H9 (cell line): ENCODE results near the gene GOLT1A. TPM values are rescaled to one million over a fixed set of nuclear protein-coding genes. Genes with fewer than 3 reads are reported as not detected.
A peak's percentile ranks its signal among the peaks of the same experiment; 100 is the strongest.

Source experiments
- DNase-seq: peaks from one replicate; pipeline ENCODE4 v3.0.0-alpha.2; 2017
- H2AFZ ChIP-seq: one replicate; pipeline ENCODE4 v1.6.1; 2013; ENCODE audit warnings: mild to moderate bottlenecking, low read length, control low read depth, moderate library complexity
- H2AK5ac ChIP-seq: 2 replicates; pipeline ENCODE4 v1.6.1; 2013; ENCODE audit warnings: low read length, control low read depth, mixed read lengths; ENCODE audit not compliant: insufficient read length
- H2BK120ac ChIP-seq: one replicate; pipeline ENCODE4 v1.6.1; 2013; ENCODE audit warnings: low read depth, mild to moderate bottlenecking, low read length, control low read depth, inconsistent platforms; ENCODE audit not compliant: poor library complexity, severe bottlenecking
- H2BK12ac ChIP-seq: 2 replicates; pipeline ENCODE4 v1.6.1; 2013; ENCODE audit warnings: low read length, control low read depth, mixed read lengths, low read depth; ENCODE audit not compliant: insufficient read length
- H2BK15ac ChIP-seq: 2 replicates; pipeline ENCODE4 v1.6.1; 2013; ENCODE audit warnings: low read depth, low read length, control low read depth
- H2BK20ac ChIP-seq: one replicate; pipeline ENCODE4 v1.6.1; 2013; ENCODE audit warnings: low read depth, mild to moderate bottlenecking, low read length, control low read depth, inconsistent platforms; ENCODE audit not compliant: poor library complexity, severe bottlenecking
- H2BK5ac ChIP-seq: 2 replicates; pipeline ENCODE4 v1.6.1; 2013; ENCODE audit warnings: low read length, control low read depth, mixed read lengths; ENCODE audit not compliant: insufficient read length
- H3K14ac ChIP-seq: 2 replicates; pipeline ENCODE4 v1.6.1; 2013; ENCODE audit warnings: low read length, control low read depth; ENCODE audit not compliant: insufficient read depth
- H3K18ac ChIP-seq: 2 replicates; pipeline ENCODE4 v1.6.1; 2013; ENCODE audit warnings: low read depth, mild to moderate bottlenecking, mixed read lengths, low read length, control low read depth; ENCODE audit not compliant: insufficient read length
- H3K23ac ChIP-seq: 2 replicates; pipeline ENCODE4 v1.6.1; 2013; ENCODE audit warnings: low read length, control low read depth, mixed read lengths, low read depth; ENCODE audit not compliant: insufficient read length
- H3K23me2 ChIP-seq: 2 replicates; pipeline ENCODE4 v1.6.1; 2013; ENCODE audit warnings: low read depth, mild to moderate bottlenecking, mixed read lengths, low read length, control low read depth; ENCODE audit not compliant: insufficient read length, poor library complexity, severe bottlenecking
- H3K27ac ChIP-seq: 2 replicates; pipeline ENCODE4 v1.5.1; 2013; ENCODE audit warnings: low read length, control low read depth, mixed read lengths, low read depth; ENCODE audit not compliant: insufficient read length
- H3K27me3 ChIP-seq: 2 replicates; pipeline ENCODE4 v1.6.1; 2013; ENCODE audit warnings: low read length, control low read depth, inconsistent platforms; ENCODE audit not compliant: insufficient read depth
- H3K4ac ChIP-seq: 2 replicates; pipeline ENCODE4 v1.6.1; 2013; ENCODE audit warnings: low read depth, mild to moderate bottlenecking, control low read depth, inconsistent platforms, low read length, moderate library complexity
- H3K4me1 ChIP-seq: 2 replicates; pipeline ENCODE4 v1.6.1; 2013; ENCODE audit warnings: low read length, control low read depth, inconsistent platforms; ENCODE audit not compliant: insufficient read depth
- H3K4me2 ChIP-seq: 2 replicates; pipeline ENCODE4 v1.6.1; 2013; ENCODE audit warnings: low read length, control low read depth, mixed read lengths; ENCODE audit not compliant: insufficient read length, insufficient read depth
- H3K56ac ChIP-seq: 2 replicates; pipeline ENCODE4 v1.6.1; 2013; ENCODE audit warnings: low read depth, mild to moderate bottlenecking, mixed read lengths, low read length, control low read depth; ENCODE audit not compliant: insufficient read length
- H3K79me1 ChIP-seq: 2 replicates; pipeline ENCODE4 v1.6.1; 2013; ENCODE audit warnings: low read depth, mild to moderate bottlenecking, moderate library complexity, low read length, control low read depth, inconsistent platforms; ENCODE audit not compliant: insufficient read depth, poor library complexity, severe bottlenecking
- H3K79me2 ChIP-seq: 2 replicates; pipeline ENCODE4 v1.6.1; 2013; ENCODE audit warnings: low read length, control low read depth, inconsistent platforms; ENCODE audit not compliant: insufficient read depth
- H3K9ac ChIP-seq: 2 replicates; pipeline ENCODE4 v1.6.1; 2013; ENCODE audit warnings: low read length, control low read depth, mixed read lengths; ENCODE audit not compliant: insufficient read length; ENCODE audit errors: extremely low read depth
- H3K9me3 ChIP-seq: one replicate; pipeline ENCODE4 v1.6.1; 2013; ENCODE audit warnings: low read depth, low read length, inconsistent platforms; ENCODE audit not compliant: control insufficient read depth
- H3T11ph ChIP-seq: one replicate; pipeline ENCODE4 v1.6.1; 2013; ENCODE audit warnings: mild to moderate bottlenecking, low read length, control low read depth, inconsistent platforms
- H4K20me1 ChIP-seq: one replicate; pipeline ENCODE4 v1.6.1; 2013; ENCODE audit not compliant: control insufficient read depth, insufficient read length, insufficient read depth
- H4K5ac ChIP-seq: 2 replicates; pipeline ENCODE4 v1.6.1; 2013; ENCODE audit warnings: low read depth, mild to moderate bottlenecking, mixed read lengths, low read length, control low read depth; ENCODE audit not compliant: insufficient read length
- H4K8ac ChIP-seq: replicated peaks from 2 replicates; pipeline ENCODE4 v1.6.1; 2013; ENCODE audit warnings: low read length, control low read depth, mixed read lengths, low read depth; ENCODE audit not compliant: insufficient read length
- H4K91ac ChIP-seq: 2 replicates; pipeline ENCODE4 v1.6.1; 2013; ENCODE audit warnings: low read depth, mild to moderate bottlenecking, moderate library complexity, mixed read lengths, low read length, control low read depth; ENCODE audit not compliant: insufficient read length
- H3K27ac Mint-ChIP-seq, 3 experiments: 2 replicates in 2 of 3; 3 replicates in 1 of 3; pipeline ENCODE4 v1.8.0; 2020 to 2021; ENCODE audit warnings: mixed read lengths in 3 of 3, mild to moderate bottlenecking in 1 of 3, moderate library complexity in 1 of 3
- H3K27me3 Mint-ChIP-seq: 2 replicates; pipeline ENCODE4 v1.8.0; 2021; ENCODE audit warnings: low read depth, mild to moderate bottlenecking, moderate library complexity, mixed read lengths
- H3K36me3 Mint-ChIP-seq, 3 experiments: 2 replicates in 2 of 3; 3 replicates in 1 of 3; pipeline ENCODE4 v1.8.0; 2020 to 2021; ENCODE audit warnings: low read depth in 3 of 3, mixed read lengths in 3 of 3; ENCODE audit not compliant: insufficient read depth in 1 of 3
- H3K4me1 Mint-ChIP-seq, 2 experiments: 2 replicates each; pipeline ENCODE4 v1.8.0; 2020; ENCODE audit warnings: mixed read lengths in 2 of 2
- H3K4me3 Mint-ChIP-seq, 2 experiments: 2 replicates in 1 of 2; 3 replicates in 1 of 2; pipeline ENCODE4 v1.8.0; 2020 to 2021; ENCODE audit warnings: mild to moderate bottlenecking in 2 of 2, mixed read lengths in 2 of 2, moderate library complexity in 1 of 2
- H3K9me3 Mint-ChIP-seq, 2 experiments: 2 replicates in 1 of 2; 3 replicates in 1 of 2; pipeline ENCODE4 v1.8.0; 2020; ENCODE audit warnings: mild to moderate bottlenecking in 2 of 2, mixed read lengths in 2 of 2, moderate library complexity in 1 of 2
- WGBS: extraction: QIAGEN DNeasy Blood & Tissue Kit; methylation state at CpG from one replicate; pipeline ENCODE4 v1.1.7; 2013; ENCODE audit warnings: missing lambda C conversion rate, low lambda C conversion rate, mixed read lengths; ENCODE audit not compliant: insufficient read length; ENCODE audit errors: extremely low coverage; 5-methylcytosine and 5-hydroxymethylcytosine counted together
- total RNA-seq: library from RNA; stranded (reverse); gene quantifications from 2 replicates; pipeline ENCODE4 v1.2.1, GENCODE V29; 2021
- TF ChIP-seq, protein P1 (sequence below): fragments of 200-600 bp; sonication (generic); conservative IDR thresholded peaks from 3 replicates; pipeline ENCODE4 v1.8.0; 2021; ENCODE audit warnings: antibody characterized with exemption, mild to moderate bottlenecking

The GOLT1A gene
- total RNA-seq, 1 experiment from 2014 or later, result 4.2 TPM

GRCh38 chr1:204178487-204179281, 35.1 kb downstream of the GOLT1A start:
- Mint-ChIP-seq H3K9me3 (peaks cover 4 to 19% of the 10 kb centered on the region in 2 experiments; a peak in 3 of 5 replicates), H3K4me1 (no peaks in the 10 kb centered on the region), H3K4me3 (no peak overlapping the region), H3K27me3 (peaks cover 36% of the 10 kb centered on the region), H3K36me3 (peaks cover 0 to 4% (median 0%) of the 10 kb centered on the region in 3 experiments; a peak in 2 of 7 replicates), H3K27ac (peak overlapping the region in 1 of 3 experiments; percentile 20; a peak in 1 of 7 replicates)
- H2AFZ ChIP-seq, result no peak overlapping the region
- no peaks in the 10 kb centered on the region for H3K79me1 ChIP-seq
- no peak overlapping the region for H3K18ac ChIP-seq
- H3K9ac ChIP-seq, result no peak overlapping the region
- no peak overlapping the region for H4K91ac ChIP-seq
- DNase-seq, result no peak
- no CpG with 5 or more reads among the region's 7 CpGs for WGBS
- H3K27me3 ChIP-seq, result no peaks in the 10 kb centered on the region
- no peaks in the 10 kb centered on the region for H3K23me2 ChIP-seq
- no peak overlapping the region for H2AK5ac ChIP-seq
- no peak overlapping the region for H3T11ph ChIP-seq
- no peaks in the 10 kb centered on the region for H3K79me2 ChIP-seq
- H3K27ac ChIP-seq, result no peak overlapping the region
- no peak overlapping the region for H2BK15ac ChIP-seq
- H3K56ac ChIP-seq, result no peak overlapping the region
- H4K8ac ChIP-seq, result no peak overlapping the region
- H3K4ac ChIP-seq, result no peak overlapping the region
- H3K9me3 ChIP-seq, result no peaks in the 10 kb centered on the region
- no peak overlapping the region for H2BK120ac ChIP-seq
- no peak overlapping the region for H3K4me2 ChIP-seq
- H2BK20ac ChIP-seq, result no peak overlapping the region
- H2BK5ac ChIP-seq, result no peak overlapping the region
- H4K5ac ChIP-seq, result no peak overlapping the region
- no peak overlapping the region for H3K23ac ChIP-seq
- H3K4me1 ChIP-seq, result no peaks in the 10 kb centered on the region
- TF ChIP-seq, protein P1, sequence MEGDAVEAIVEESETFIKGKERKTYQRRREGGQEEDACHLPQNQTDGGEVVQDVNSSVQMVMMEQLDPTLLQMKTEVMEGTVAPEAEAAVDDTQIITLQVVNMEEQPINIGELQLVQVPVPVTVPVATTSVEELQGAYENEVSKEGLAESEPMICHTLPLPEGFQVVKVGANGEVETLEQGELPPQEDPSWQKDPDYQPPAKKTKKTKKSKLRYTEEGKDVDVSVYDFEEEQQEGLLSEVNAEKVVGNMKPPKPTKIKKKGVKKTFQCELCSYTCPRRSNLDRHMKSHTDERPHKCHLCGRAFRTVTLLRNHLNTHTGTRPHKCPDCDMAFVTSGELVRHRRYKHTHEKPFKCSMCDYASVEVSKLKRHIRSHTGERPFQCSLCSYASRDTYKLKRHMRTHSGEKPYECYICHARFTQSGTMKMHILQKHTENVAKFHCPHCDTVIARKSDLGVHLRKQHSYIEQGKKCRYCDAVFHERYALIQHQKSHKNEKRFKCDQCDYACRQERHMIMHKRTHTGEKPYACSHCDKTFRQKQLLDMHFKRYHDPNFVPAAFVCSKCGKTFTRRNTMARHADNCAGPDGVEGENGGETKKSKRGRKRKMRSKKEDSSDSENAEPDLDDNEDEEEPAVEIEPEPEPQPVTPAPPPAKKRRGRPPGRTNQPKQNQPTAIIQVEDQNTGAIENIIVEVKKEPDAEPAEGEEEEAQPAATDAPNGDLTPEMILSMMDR, result no peak
- no peak overlapping the region for H2BK12ac ChIP-seq
- no peaks in the 10 kb centered on the region for H4K20me1 ChIP-seq
- H3K14ac ChIP-seq, result no peak overlapping the region; the same call in 1 of the 2 replicates
